ENCODE measurements around the gene MANSC1.

Gene MANSC1

DNA sequence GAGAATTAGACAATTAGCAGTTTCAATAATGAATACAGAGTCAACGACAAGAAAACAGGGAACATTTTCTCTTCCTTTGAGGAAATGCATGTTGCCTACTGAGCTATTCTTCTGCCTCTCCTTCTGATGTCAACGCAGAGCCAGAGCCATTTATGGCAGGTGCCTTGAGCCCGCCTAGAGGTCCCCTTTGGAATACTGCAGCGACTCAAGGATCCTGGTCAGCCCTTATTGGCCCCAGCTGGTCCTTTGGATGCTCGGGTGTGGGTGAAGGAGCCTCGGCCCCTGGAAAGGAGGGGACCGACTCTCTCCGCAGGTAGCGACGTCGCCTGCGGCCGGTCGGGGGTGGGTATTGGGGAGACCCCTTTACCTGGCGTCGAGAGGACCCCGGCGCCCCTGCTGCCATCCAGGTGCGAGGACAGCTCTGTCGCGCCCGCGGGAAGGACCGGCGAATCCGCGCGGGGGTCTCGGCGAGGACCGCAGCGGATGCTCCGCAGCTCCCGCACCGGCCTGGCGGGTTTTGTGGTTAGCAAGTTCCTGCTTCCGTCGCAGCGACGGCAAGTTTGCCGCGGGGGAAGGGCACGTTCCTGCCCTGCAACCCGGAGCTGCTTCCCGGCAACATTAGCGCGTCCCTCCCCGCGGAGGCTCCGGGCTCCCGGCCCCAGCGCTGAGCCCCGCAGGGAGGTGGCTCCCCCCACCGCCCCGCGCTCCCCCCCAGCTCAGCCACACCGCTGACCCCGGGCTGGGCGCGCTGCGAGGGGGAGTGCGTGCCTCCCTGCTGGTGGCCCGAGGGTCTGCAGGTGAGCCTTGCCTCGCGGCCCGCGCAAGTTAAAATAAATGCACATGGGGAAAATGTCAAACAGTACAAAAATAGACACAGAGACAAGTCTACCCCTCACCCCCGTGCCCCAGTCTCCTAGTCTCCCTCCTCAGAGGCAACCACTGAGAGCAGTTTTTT, at the start of gene MANSC1:
TSS of gene MANSC1 (minus strand) at position 532 of the 955 bp plus-strand sequence. CDS start 6,928 bp downstream, outside the sequence.
- DNase-seq (ENCODE audit: low read depth): peak; percentile 6

DNA sequence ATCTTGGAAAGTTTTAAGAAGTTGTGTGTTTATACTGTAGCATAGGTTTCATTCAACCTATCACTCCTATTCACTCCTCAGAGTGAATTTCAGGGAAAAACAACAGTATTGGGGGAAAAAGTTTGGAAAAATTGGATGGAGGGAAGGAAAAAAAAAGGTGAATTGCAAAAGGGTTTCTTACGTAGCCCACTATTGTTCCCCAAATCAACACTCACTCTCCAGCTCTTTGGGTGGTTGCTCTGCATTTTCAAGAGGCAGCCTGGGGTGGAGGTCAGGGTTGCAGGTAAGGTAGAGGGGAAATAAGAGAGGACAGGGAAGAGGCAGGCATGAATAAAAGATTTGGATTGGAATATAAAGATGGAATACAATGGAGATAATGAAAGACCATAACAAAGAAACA, 49.1 kb upstream of the MANSC1 start:
- no peak for DNase-seq (ENCODE audit: low read depth)

DNA sequence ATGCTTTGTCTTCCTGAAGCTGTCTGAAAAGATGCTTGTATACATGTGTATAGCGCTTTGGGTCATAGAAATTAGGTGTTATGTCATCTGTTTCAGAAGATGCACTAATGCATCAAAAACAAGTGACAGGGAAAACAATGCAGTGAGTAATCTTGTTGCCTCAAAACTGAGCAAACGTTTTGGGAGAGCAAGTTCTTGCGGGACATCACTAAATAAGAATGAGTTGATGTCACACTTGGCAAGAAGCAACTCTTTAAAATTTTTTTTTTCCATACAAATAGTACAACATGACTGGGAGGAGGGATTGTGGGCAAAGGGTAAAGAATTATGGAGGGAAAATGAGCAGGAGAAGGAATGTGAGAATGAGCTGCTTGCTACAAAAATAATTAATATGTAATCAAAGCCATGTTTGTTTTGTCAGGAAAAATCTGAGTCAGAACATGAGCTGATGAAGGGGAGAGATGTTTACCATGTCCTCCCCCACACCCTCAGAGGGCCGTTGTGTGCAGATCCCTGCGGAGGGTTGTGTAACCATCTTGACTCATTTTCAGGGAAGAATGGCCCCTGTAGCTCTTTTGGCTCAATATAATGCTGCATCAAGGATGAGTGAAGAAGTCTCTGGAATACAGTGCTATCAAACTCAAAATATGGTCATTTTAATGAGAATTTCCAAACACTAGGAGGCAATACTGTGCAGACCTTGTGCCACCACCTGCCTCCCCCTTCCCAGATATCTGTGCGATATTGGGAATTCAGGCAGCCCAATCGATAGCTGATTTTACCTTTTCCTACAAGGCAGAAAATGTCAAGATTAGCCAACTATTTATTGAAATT, 48.2 kb upstream of the MANSC1 start:
- no peak for DNase-seq (ENCODE audit: low read depth)

DNA sequence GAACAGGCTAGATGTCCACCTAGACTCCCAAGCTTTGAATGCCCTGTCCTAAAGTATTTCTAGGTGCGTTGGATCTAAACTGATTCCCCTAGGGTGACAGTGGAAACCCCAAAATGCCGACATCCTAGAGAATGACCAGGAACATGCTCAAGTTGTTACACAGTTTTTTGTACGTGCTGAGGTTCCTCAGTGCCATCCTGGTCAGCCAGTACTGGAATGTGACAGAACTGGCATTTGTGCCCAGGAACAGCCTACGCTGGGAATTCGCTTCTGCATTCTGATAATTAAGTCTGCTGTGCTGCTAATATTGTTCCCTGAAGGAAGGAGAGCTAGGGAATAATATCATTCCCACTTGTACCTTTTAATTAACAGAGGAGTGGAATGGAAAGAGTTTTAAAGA, 47.1 kb upstream of the MANSC1 start:
- no peak for DNase-seq (ENCODE audit: low read depth)

DNA sequence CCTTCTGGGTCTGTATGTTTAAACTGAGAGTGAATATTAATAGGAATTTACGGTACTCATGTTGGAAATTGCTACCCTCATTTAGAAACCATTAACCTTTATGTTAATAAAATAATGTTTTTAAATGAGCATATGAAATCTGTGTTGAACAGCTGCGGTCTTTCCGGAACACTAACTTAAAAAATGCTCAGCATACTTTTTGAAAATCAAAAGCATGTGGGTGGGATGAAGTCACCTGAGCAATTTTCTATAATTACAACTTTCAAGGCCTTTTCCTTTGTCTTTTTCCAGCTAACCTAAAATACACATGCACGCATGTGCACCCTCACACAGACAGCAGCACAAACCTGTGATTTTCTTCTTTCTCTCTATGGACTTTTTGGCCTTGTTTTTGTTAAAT, 46.7 kb upstream of the MANSC1 start:
- no peak for DNase-seq (ENCODE audit: low read depth)

DNA sequence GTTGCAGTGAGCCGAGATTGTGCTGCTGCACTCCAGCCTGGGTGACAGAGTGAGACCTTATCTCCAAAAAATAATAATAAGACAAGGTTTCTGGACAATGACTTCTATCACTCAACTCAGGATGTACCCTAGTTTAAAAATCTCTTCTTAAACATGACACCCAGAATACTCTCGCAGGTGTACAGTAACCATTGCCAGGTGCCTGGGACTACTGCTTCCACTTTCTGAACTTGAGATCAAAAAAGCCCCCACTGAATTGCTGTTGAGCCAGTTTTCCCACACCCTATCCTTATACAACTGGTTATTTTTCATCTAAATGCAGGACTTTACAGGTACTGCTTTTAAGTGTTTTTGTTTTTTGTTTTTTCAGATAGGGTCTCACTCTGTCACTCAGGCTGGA, 43.1 kb upstream of the MANSC1 start:
- DNase-seq (ENCODE audit: low read depth): no peak

DNA sequence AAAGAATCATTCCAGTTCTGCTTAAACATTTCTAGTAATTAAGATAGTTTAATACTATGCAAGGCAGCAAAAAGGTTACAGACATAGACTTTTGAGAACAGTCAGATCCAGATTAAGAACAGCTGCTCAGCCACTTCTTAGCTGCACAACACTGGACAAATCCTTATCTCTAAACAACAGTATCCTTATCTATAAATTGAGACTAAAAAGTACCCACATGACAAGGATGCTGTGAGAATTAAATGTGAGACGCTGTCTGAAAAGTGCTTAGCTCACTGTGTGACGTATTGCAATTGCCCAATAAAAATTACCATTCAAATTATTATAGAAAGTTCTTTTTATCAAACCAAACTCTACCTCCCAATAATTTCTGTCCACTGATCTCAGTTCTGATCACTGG, 42.4 kb upstream of the MANSC1 start:
- no peak for DNase-seq (ENCODE audit: low read depth)

DNA sequence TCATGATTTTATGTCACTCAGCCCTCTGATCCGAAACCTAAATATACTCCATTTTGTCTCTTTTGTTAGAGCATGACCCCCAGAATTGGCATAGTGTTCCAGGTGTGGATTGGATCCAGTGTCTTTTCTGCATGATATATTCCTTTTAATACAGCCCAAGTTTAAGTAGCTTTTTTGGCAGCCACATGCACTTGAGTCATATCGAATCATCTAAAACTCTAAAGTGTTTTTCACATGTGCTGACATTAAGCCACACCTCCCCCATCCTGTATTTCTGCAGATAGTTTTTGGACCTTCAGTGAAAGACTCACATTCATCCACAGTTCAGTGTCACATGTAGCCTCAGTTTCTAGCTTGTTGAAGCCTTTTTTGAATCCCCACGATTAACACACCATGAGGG, 37.5 kb upstream of the MANSC1 start:
- no peak for DNase-seq (ENCODE audit: low read depth)

DNA sequence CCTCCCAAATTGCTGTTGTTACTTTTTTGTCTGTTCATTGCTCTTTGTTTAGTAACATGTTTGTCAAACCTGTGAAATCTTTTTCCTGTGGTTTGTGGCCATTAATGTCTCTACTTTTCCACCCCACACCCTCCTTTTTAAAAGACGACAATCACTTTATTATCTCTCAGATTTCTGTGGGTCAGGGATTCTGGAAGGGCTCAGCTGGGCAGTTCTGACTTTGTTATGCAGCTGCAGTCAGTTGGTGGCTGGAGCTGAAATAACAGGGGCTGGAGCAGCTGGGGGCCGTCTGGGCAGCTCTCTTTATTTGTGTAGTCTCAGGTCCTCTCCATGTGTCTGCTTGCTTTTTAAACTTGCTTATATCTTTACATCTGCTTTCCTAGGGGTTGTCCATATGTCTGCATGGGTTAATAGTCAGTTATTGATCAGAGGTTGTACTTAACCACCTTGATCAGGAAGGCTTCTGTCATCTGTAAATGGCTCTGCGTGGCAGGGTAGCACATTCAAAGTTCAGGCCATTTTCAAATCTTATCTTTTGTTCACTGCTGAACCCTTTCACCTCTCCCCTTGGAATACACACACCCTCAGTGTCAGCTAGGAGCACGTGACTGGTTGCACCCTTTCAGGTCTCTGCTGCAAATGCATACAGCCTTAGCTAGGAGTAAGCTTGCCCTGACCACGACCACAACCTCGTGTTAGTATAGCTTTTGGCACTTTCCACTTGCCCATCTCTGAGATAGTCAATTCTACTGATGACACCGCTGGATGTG, 34.7 kb upstream of the MANSC1 start:
- DNase-seq (ENCODE audit: low read depth): no peak

DNA sequence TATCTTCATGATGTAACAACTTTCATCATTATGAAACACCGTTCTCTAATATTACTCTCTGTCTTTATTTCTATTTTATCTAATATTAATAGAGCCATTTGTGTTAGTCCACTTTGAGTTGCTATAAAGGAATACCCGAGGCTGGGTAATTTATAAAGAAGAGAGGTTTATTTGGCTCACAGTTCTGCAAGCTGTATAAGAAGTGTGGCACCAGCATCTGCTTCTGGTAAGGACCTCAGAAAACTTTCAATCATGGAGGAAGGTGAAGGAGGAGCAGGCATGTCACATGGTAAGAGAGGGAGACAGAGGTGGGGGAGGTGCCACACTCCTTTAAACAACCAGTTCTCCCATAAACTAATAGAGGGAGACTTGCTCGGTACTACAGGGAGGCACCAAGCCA, 31.9 kb upstream of the MANSC1 start:
- no peak for DNase-seq (ENCODE audit: low read depth)

DNA sequence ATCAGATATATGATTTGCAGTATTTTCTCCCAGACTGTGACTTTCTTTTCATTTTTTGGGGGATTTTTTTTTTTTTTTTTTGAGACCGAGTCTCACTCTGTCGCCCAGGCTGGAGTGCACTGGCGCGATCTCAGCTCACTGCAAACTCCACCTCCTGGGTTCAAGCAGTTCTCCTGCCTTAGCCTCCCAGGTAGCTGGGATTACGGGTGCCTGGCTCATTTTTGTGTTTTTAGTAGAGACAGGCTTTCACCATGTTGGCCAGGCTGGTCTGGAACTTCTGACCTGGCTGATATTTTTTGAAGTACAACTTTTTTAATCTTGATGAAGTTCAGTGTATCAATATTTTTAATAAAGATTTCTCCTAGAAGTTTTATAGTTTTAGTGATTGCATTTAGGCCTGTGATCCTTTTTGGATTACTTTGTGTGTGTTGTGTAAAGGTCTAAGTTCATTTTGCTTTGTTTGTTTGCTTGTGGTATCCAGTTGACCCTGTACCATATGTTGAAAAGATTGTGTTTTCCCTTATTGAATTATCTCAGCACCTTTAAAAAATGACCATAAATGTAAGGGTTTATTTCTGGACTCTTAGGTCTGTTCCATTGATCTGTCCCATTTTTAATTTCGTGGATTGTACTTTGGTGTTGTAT, 31.0 kb upstream of the MANSC1 start:
- DNase-seq (ENCODE audit: low read depth): no peak

DNA sequence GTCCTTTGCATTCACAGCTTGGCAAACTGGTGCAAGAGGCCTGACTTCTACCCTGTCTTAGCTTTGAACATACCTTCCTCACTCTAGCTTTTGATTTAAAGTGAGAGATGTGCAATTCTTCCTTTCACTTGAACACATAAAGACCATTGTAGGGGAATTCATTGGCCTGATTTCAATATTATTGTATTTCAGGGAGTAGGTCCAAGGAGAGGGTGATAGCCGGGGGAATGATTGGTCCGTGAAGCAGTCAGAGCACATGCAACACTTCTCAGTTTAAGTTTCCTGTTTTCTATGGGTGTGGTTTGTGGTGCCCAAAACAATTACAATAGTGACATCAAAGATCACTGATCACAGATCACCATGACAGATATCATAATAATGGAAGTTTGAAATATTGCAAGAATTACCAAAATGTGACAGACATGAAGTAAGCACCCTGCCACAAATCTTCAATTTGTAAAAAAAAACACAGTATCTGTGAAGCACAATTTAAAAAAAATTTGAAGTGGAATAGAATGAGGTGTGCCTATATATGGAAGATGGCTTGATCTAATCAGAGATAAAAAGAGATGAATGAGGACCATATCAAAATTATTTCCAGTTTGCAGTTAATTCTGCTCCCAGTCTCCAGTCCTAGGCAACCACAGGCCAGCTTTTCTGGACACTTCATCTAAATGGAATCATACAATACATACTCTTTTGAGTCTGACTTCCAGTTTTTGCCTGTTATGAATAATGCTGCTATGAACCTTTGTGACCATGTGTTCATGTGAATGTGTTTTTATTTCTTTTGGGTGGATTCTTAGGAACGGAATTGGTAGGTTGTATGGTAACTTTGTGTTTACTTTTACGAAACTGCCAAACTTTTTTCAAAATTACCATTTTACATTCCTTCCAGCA, 30.0 kb upstream of the MANSC1 start:
- no peak for DNase-seq (ENCODE audit: low read depth)

DNA sequence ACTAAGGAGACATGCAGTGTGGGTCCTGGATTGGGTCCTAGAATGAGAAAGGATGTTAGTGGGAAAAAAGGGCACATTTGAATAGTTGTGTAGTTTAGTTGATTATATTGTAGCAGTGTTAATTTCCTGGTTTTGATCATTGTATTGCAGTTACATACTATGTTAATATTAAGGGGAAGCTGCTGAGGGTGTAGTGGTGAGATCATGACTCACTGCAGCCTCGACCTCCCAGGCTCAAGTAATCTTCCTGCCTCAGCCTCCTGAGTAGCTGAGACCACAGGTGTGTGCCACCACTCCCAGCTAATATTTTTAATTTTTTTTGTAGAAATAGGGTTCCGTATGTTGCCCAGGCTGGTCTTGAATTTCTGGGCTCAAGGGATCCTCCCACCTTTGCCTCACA, 28.6 kb upstream of the MANSC1 start:
- DNase-seq (ENCODE audit: low read depth): no peak

DNA sequence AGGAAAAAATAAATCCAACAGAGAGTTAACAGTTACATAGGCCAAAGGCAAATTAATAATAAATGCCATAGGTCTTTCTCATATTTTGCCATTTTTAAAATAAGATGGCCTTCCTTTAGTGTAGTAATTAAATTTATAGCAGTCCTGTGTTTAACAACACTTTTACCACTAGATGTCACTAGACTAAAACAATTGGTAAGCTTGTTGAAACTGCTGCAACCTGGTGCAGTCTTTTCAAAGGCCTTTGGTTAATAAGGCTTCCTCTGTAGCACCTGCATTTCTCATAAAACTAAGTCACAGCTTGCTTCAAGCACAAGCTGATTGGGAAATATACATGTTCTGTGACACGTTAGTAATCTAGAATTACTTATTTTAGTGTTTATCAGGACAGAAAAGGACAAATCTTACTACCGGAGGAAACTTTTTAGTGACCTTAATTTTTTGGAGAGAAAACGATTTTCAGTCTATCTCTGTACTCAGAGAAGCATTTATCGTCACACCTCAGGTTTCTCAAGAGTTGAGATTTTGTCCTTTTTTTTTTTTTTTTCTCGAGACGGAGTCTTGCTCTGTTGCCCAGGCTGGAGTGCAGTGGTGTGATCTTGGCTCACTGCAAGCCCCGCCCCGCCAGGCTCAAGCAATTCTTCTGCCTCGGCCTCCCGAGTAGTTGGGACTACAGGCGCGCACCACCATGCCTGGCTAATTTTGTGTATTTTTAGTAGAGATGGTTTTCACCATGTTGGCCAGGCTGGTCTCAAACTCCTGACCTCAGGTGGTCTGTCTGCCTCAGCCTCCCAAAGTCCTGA, 26.8 kb upstream of the MANSC1 start:
- DNase-seq (ENCODE audit: low read depth): no peak

DNA sequence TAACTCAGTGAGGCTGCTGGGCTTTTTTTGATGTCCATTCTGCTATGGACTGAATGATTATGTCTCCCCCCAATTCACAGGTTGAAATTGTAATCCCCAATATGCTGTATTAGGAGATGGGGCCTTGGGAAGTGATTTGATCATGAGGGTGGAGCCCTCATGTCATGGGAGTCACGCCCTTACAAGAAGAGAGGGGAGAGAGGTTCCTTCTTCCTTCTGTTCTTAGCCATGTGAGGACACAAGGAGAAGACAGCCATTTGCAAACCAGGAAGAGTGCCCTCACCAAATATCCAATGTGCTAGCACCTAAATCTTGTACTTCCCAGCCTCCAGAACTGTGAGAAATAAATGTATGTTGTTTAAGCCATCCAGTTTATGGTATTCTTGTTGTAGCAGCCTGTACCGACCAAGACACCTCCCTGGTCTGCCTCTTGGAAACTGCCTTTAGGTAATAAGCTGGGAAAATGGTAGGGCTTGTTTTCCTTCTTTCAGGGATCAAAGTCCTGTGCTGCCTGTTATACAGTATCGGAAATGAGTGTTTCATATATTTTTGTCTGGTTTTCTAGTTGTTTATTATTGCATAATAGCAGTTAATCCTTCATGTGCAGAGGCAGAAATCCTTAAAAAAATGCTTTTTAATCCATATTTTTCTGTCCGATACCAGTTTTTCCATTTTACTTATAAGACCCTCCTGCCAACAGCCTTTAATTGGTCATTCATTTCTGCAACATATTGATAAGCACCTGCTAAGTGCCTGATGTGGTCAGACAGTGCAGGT, 23.1 kb upstream of the MANSC1 start:
- DNase-seq (ENCODE audit: low read depth): no peak

DNA sequence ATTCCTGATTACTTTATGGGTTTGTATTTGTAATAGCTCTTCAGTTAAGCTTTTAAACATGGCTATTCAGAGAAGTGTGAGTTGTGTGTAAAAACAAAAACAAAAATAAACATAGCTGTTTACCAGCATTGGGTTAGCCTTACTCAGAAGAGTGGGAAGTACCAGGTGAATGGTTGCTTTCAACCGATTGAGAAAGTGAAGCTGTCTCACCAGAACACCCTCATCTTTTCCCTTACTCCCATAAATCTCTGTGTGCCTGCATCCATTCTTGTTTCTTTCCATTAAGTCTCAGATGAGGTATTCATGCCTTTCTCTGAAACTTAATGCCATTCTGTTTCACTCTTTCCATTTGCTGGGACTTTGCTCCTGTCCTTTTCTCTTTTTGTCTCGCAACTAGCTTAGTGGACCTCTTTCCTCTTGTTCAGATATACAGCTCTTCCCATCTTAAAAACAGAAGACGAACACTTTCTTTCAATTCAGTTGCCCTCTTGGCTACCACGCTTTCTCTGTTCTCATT, 17.5 kb upstream of the MANSC1 start:
- DNase-seq (ENCODE audit: low read depth): no peak

DNA sequence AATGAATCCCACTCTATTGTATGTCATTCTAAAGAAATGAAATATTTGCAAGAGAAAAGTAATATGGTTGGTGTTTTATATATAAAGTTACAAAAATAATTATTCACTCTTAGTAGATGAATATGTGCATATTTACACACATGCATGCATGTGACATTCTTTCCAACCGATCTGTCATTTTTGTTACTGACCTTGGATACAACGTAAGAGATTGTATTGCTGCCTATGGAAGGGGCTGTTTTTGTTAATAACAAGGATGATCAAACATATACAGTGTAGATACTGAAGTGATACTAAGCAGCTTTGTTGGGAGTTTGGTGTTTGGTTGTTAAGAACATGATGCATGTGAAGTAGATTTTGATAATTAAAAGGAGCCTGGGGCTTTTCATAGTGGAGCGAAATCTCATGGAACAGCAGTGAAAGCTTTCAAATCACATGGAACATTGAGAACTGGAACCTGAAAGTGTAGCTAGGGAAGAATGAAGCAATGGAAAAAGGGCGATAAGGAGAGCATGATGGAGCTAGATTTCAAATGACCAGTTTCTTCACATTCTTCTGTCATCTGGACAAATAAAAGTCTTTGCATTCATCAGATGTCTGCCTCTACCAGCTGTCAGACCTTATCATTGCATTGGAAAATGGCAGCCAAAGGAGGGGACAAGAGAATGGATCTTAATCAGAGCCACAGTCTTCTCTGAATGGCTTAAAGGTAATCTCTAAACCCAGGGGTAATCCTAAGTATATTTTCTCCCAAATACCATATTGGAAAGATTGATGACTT, 16.8 kb upstream of the MANSC1 start:
- no peak for DNase-seq (ENCODE audit: low read depth)

DNA sequence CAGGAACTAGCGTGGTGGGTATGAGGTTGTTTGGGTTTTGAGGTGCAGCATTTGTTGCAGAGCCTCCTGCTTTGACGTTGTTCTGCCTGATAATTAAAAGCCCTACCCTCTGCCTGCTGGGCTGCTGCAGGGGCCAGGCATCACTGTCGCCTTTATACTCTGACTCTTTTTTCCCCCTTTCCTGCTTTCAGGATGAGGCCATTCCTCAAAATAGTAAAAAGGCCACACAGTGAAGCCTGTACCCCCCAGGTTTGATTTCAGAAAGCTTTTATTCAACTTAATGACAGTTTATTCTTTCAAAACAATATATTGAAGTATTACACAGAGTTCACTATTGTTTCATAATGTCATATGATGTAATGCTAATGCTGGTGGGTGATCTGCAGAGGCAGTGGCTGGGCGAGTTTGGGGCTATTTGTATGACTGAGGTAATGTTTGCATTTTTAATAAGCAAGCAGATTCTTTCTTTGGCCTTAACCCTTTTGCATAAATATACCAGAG, 15.9 kb upstream of the MANSC1 start:
- DNase-seq (ENCODE audit: low read depth): no peak

Measured in stimulated activated CD8-positive, alpha-beta memory T cell treated with anti-CD3 and anti-CD28 coated beads, Interleukin-15, amount 100 ng/mL, for 24 hours (primary cell).